Sigmoid colon (tissue), 7 donors: ENCODE data around the gene ZNF585A. TPM values are rescaled to one million over a fixed set of nuclear protein-coding genes. Genes with fewer than 3 reads are reported as not detected.
A peak's percentile ranks its signal among the peaks of the same experiment; 100 is the strongest.
"Not testable (repeated sequence)": the region's sequence is repeated elsewhere in the genome, so short reads cannot be mapped to it uniquely, and the experiment has no call there.

Experiments used
- DNase-seq: peaks from one replicate; pipeline ENCODE4 v3.0.0-alpha.2; 2019
- H3K27ac ChIP-seq, 4 donors: fragments of 200-600 bp; sonication (generic); one replicate each; pipeline ENCODE4 v1.5.1; 2016 to 2019; ENCODE audit warnings: mild to moderate bottlenecking in 1 of 4
- H3K27me3 ChIP-seq, 3 donors: fragments of 200-600 bp; sonication (generic); one replicate each; pipeline ENCODE4 v1.5.1; 2019; ENCODE audit warnings: mild to moderate bottlenecking in 1 of 3
- H3K36me3 ChIP-seq, 4 donors: fragments of 200-600 bp; sonication (generic); one replicate each; pipeline ENCODE4 v1.5.1; 2016 to 2019
- H3K4me1 ChIP-seq, 4 donors: fragments of 200-600 bp; sonication (generic); one replicate each; pipeline ENCODE4 v1.5.1; 2017 to 2019
- H3K4me3 ChIP-seq, 4 donors: fragments of 200-600 bp; sonication (generic); one replicate each; pipeline ENCODE4 v1.5.1; 2017 to 2019; ENCODE audit warnings: mild to moderate bottlenecking in 2 of 4, moderate library complexity in 1 of 4
- H3K9me3 ChIP-seq, 4 donors: fragments of 200-600 bp in 3 of 4; sonication (generic) in 3 of 4; one replicate each; pipeline versions ENCODE4 v1.5.1 to v1.6.1; 2013 to 2019
- EP300 ChIP-seq, 4 donors: sonication (generic); formaldehyde crosslinking; IDR thresholded peaks; one replicate each; pipeline ENCODE4 v1.6.1; 2017; ENCODE audit warnings: antibody characterized with exemption in 4 of 4
- POLR2A ChIP-seq, 2 donors: fragments of 450-650 bp; IDR thresholded peaks; one replicate each; pipeline ENCODE4 v1.6.1; 2016; ENCODE audit warnings: antibody characterized with exemption in 2 of 2, mild to moderate bottlenecking in 2 of 2, moderate library complexity in 2 of 2
- POLR2AphosphoS5 ChIP-seq, 4 donors: sonication (generic); formaldehyde crosslinking; IDR thresholded peaks; one replicate each; pipeline ENCODE4 v1.6.1; 2017; ENCODE audit warnings: antibody characterized with exemption in 4 of 4
- WGBS, 2 donors: extraction: QIAGEN DNeasy Blood & Tissue Kit; methylation state at CpG; one replicate each; pipeline ENCODE4 v1.1.7; 2013; 5-methylcytosine and 5-hydroxymethylcytosine counted together
- intact Hi-C: fragments of 100-400 bp; cut with DNase I; formaldehyde crosslinking; loops from one replicate; pipeline ENCODE4 v1.15.1; 2023
- polyA plus RNA-seq, 3 donors: library from polyadenylated mRNA; stranded (reverse); fragments of 200-250 nt; gene quantifications; one replicate each; pipeline ENCODE4 v1.2.3, GENCODE V29; 2013
- total RNA-seq, 4 donors: library from RNA; depleted of rRNA; stranded (reverse); fragments of >200 nt; gene quantifications; one replicate each; pipeline ENCODE4 v1.1.0, GENCODE V29; 2016
- TF ChIP-seq, protein P1 (sequence below), 4 experiments: fragments of 450-650 bp in 3 of 4; fragments of 200-600 bp in 1 of 4; IDR thresholded peaks; one replicate each; pipeline ENCODE4 v1.5.1; 2016 to 2019; ENCODE audit warnings: antibody characterized with exemption in 4 of 4, mild to moderate bottlenecking in 3 of 4, moderate library complexity in 2 of 4
- donor health status: healthy with polysubstance abuse.
- donor health status: Bipolar disorder and iron deficiency.
- donor health status: healthy.

ZNF585A gene
- total and polyA plus RNA-seq, 7 donors = 3.9 to 33.3 (median 12.6) TPM

DNA sequence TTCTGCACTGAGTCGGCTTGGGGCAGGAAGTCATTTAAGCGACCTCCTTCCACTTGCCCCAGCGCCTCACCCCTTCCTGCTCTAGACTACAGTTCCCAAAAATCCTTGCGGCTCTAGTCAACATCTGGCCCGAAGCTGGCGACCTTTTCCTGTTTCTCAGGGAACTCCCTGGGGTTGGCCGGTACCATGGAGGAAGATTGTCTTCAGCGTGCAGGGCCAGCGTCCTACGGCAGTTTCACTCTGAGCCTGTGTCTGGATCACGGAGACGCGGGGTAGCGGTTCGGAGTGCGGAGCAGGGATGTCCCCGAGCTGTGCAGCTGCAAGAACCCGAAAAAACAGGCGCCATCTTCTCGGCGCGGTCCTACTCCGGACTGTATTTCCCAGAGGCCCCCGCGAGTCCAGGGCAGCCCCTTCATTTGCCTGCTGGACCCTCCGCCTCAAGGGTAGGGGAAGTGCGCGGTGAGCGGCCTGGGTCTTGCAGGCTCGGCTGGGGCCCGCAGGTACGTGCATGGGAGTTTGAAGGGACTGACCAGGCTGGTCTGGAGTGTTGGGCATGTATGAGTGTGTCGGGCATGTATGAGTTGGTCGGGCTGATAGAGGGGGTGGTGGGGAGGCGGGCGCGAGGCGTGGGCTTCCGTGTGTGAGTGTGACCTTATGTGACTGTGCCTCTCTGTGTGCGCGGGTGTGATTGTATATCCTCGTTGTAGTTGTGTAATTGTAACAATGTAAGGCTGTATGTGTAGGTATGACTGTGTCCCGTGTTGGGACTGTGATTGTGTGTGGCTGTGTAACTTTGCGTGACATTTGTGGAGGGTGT lies 45.5 kb upstream of the ZNF585A start, which contains the start of gene ZNF383:
Gene ZNF383, plus strand, starts transcription at position 440 of the 817 bp plus-strand sequence. CDS start 12,240 bp downstream, outside the sequence.
- Histone ChIP-seq H3K27me3 (no peaks in the 10 kb centered on the region), H3K4me3 (peak within 1 kb of the TSS; percentile 71 to 91 (median 82)), H3K36me3 (peaks cover 0 to 25% (median 10%) of the 10 kb centered on the region in 4 donors), H3K27ac (peak within 1 kb of the TSS; percentile 86 to 95 (median 93)), H3K9me3 (no peaks in the 10 kb centered on the region), H3K4me1 (peaks cover 0 to 16% (median 11%) of the 10 kb centered on the region in 4 donors)
- WGBS, 2 donors = 0% methylated on average over 44 of the region's 44 CpGs
- TF ChIP-seq POLR2A (IDR thresholded peaks at IDR 0.05) (peak; percentile 12 to 37), POLR2AphosphoS5 (IDR thresholded peaks at IDR 0.05) (peak; percentile 37 to 75 (median 62)), EP300 (IDR thresholded peaks at IDR 0.05) (no peak)
- TF ChIP-seq, protein P1, sequence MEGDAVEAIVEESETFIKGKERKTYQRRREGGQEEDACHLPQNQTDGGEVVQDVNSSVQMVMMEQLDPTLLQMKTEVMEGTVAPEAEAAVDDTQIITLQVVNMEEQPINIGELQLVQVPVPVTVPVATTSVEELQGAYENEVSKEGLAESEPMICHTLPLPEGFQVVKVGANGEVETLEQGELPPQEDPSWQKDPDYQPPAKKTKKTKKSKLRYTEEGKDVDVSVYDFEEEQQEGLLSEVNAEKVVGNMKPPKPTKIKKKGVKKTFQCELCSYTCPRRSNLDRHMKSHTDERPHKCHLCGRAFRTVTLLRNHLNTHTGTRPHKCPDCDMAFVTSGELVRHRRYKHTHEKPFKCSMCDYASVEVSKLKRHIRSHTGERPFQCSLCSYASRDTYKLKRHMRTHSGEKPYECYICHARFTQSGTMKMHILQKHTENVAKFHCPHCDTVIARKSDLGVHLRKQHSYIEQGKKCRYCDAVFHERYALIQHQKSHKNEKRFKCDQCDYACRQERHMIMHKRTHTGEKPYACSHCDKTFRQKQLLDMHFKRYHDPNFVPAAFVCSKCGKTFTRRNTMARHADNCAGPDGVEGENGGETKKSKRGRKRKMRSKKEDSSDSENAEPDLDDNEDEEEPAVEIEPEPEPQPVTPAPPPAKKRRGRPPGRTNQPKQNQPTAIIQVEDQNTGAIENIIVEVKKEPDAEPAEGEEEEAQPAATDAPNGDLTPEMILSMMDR (IDR thresholded peaks at IDR 0.05) = no peak
- intact Hi-C loops = loop anchor here (2.0 to 10.0 kb wide), 4 partner anchors 46 to 437 kb away; partner anchors contain the start of genes ZFP30, ZNF568, ZNF585A and ZNF793
- peak; percentile 88 for DNase-seq

GRCh38 chr19:37217480-37217774 lies 44.9 kb upstream of the ZNF585A start:
- Histone ChIP-seq H3K4me1 (peaks cover 0 to 16% (median 11%) of the 10 kb centered on the region in 4 donors), H3K9me3 (no peaks in the 10 kb centered on the region), H3K4me3 (peak overlapping the region; percentile 71 to 91 (median 82)), H3K36me3 (peaks cover 0 to 19% (median 7%) of the 10 kb centered on the region in 4 donors), H3K27me3 (no peaks in the 10 kb centered on the region), H3K27ac (peak overlapping the region; percentile 86 to 95 (median 93))
- no peak for DNase-seq
- 0 to 1% methylated on average over 7 of the region's 7 CpGs for WGBS, 2 donors
- intact Hi-C loops = loop anchor here (5.0 to 10.0 kb wide), 3 partner anchors 45 to 437 kb away; partner anchors contain the start of genes ZFP30, ZNF585A and ZNF793
- TF ChIP-seq, protein P1 (IDR thresholded peaks at IDR 0.05) = no peak
- TF ChIP-seq EP300 (IDR thresholded peaks at IDR 0.05) (no peak), POLR2A (IDR thresholded peaks at IDR 0.05) (peak in 1 of 2 donors; percentile 9), POLR2AphosphoS5 (IDR thresholded peaks at IDR 0.05) (no peak)

DNA sequence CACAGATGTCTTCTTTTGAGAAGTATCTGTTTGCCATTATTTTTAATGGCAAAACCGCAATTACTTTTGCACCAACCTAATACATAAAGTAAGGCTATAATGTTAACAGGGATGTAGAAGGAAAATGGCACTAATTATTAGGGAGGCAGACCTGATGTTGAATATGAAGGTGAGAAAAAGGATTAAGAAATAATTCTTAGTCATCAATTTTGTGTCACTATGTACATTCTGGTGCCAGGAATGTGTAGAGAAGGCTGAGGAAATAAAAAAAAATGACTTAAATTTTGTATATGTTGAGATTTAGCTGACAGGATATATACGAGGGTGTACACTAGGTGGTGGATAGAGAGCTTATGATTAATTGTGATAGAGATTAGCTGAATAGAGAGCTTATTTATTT lies 25.3 kb upstream of the ZNF585A start:
- intact Hi-C loops = no loop called here
- WGBS, 2 donors = 92 to 93% methylated on average over 2 of the region's 2 CpGs
- no peaks in the 10 kb centered on the region for H3K27me3 ChIP-seq
- no peak for DNase-seq
- H3K9me3 ChIP-seq = peaks cover 0 to 14% (median 8%) of the 10 kb centered on the region in 4 donors
- no peak for TF ChIP-seq EP300 (IDR thresholded peaks at IDR 0.05)
- TF ChIP-seq POLR2A (IDR thresholded peaks at IDR 0.05) = no peak
- no peak for TF ChIP-seq POLR2AphosphoS5 (IDR thresholded peaks at IDR 0.05)
- TF ChIP-seq, protein P1 (IDR thresholded peaks at IDR 0.05) = no peak
- peaks cover 5 to 91% (median 34%) of the 10 kb centered on the region in 4 donors for H3K36me3 ChIP-seq
- no peak overlapping the region for H3K27ac ChIP-seq
- no peaks in the 10 kb centered on the region for H3K4me1 ChIP-seq
- H3K4me3 ChIP-seq = no peak overlapping the region

GRCh38 chr19:37197115-37197514 lies 24.6 kb upstream of the ZNF585A start:
- H3K36me3 ChIP-seq = peaks cover 7 to 91% (median 38%) of the 10 kb centered on the region in 4 donors
- DNase-seq, H3K27me3 ChIP-seq, H3K27ac ChIP-seq, H3K4me1 ChIP-seq, intact Hi-C loops, H3K4me3 ChIP-seq: not testable (repeated sequence)
- WGBS, 2 donors = 99% methylated on average over 5 of the region's 5 CpGs
- peaks cover 0 to 19% (median 9%) of the 10 kb centered on the region in 4 donors for H3K9me3 ChIP-seq

GRCh38 chr19:37195248-37195647 lies 22.8 kb upstream of the ZNF585A start:
- DNase-seq, H3K4me3 ChIP-seq, intact Hi-C loops, H3K27me3 ChIP-seq, H3K4me1 ChIP-seq, H3K27ac ChIP-seq: not testable (repeated sequence)
- Histone ChIP-seq H3K9me3 (peaks cover 3 to 22% (median 13%) of the 10 kb centered on the region in 4 donors), H3K36me3 (peaks cover 17 to 98% (median 52%) of the 10 kb centered on the region in 4 donors)
- 92 to 98% methylated on average over 4 of the region's 4 CpGs for WGBS, 2 donors

DNA sequence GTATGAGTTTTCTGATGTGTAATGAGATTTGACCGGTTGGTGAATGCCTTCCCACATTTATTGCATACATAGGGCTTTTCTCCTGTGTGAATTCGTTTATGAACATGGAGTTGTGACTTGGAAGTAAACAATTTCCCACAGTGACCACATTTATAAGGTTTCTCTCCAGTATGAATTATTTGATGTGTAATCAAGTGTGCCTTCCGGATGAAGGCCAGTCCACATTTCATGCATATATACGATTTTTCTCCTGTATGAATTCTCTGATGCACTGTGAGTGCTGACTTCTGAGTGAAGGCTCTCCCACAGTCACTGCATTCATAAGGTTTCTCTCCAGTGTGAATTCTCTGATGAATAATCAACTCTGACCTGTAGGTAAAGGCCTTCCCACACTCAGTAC lies 13.6 kb upstream of the ZNF585A start:
- peaks cover 22 to 58% (median 49%) of the 10 kb centered on the region in 4 donors for H3K9me3 ChIP-seq
- intact Hi-C loops, DNase-seq, H3K4me1 ChIP-seq, H3K27me3 ChIP-seq, H3K27ac ChIP-seq, H3K4me3 ChIP-seq: not testable (repeated sequence)
- WGBS, 2 donors = 94 to 97% methylated on average over 4 of the region's 4 CpGs
- H3K36me3 ChIP-seq = peaks cover 41 to 77% (median 49%) of the 10 kb centered on the region in 4 donors
